Activated CD4-positive, alpha-beta T cell treated with anti-CD3 and anti-CD28 coated beads, Interleukin-2, amount 50 U/mL, for 16 hours (primary cell): ENCODE results near the gene PLA2G10.
A peak's percentile ranks its signal among the peaks of the same experiment; 100 is the strongest.
"Not testable (repeated sequence)": the region's sequence is repeated elsewhere in the genome, so short reads cannot be mapped to it uniquely, and the experiment has no call there.

ENCODE experiments used
- DNase-seq: peaks from one replicate; pipeline ENCODE4 v3.0.0-alpha.2; 2020

The PLA2G10 gene

GRCh38 chr16:14694129-14694528 is at the start of gene PLA2G10:
TSS of gene PLA2G10 (minus strand) at chr16:14694308. CDS start at chr16:14694229, 79 bp downstream.
- DNase-seq: not testable (repeated sequence)

GRCh38 chr16:14742273-14743128 is 48.4 kb upstream of the PLA2G10 start, which contains the start of gene NPIPA2:
TSS of gene NPIPA2 (plus strand) at chr16:14742533. CDS start at chr16:14748066, 5,533 bp downstream.
- DNase-seq: not testable (repeated sequence)

- DNase-seq: not testable (repeated sequence)
These were observed 47.7 kb upstream of the PLA2G10 start for GRCh38 chr16:14741794-14742193.

- not testable (repeated sequence) for DNase-seq
These were observed 46.8 kb upstream of the PLA2G10 start for GRCh38 chr16:14740832-14741385.

GRCh38 chr16:14733233-14733632 is 39.1 kb upstream of the PLA2G10 start:
- not testable (repeated sequence) for DNase-seq

- DNase-seq: not testable (repeated sequence)
These were observed 9.3 kb upstream of the PLA2G10 start, which contains the start of gene NPIPA3 for GRCh38 chr16:14703156-14704011. TSS of gene NPIPA3 (plus strand) at chr16:14703411. CDS start at chr16:14708944, 5,533 bp downstream.

- not testable (repeated sequence) for DNase-seq
These were observed 8.6 kb upstream of the PLA2G10 start for GRCh38 chr16:14702672-14703071.

- DNase-seq: not testable (repeated sequence)
These were observed 7.8 kb upstream of the PLA2G10 start for GRCh38 chr16:14701859-14702258.

- DNase-seq: not testable (repeated sequence)
These were observed 8.0 kb downstream of the PLA2G10 start for GRCh38 chr16:14685870-14686793.

- no peak for DNase-seq
These were observed 12.0 kb downstream of the PLA2G10 start for GRCh38 chr16:14682121-14682520.

GRCh38 chr16:14681115-14681514 is 13.0 kb downstream of the PLA2G10 start:
- DNase-seq: no peak

GRCh38 chr16:14680396-14680795 is 13.7 kb downstream of the PLA2G10 start:
- DNase-seq: not testable (repeated sequence)

- no peak for DNase-seq
These were observed 15.2 kb downstream of the PLA2G10 start for GRCh38 chr16:14678748-14679497.

- no peak for DNase-seq
These were observed 16.5 kb downstream of the PLA2G10 start for GRCh38 chr16:14677627-14678026.

GRCh38 chr16:14676633-14677032 is 17.5 kb downstream of the PLA2G10 start:
- no peak for DNase-seq

- DNase-seq: peak; percentile 14
These were observed 21.6 kb downstream of the PLA2G10 start for GRCh38 chr16:14672403-14672971.

GRCh38 chr16:14669776-14670175 is 24.3 kb downstream of the PLA2G10 start:
- DNase-seq: no peak

- no peak for DNase-seq
These were observed 25.4 kb downstream of the PLA2G10 start for GRCh38 chr16:14668556-14669223.

- no peak for DNase-seq
These were observed 26.5 kb downstream of the PLA2G10 start for GRCh38 chr16:14667347-14668266.
